GM19463 (cell line): ENCODE results near the gene ANAPC1.
"Not testable (repeated sequence)": the region's sequence is repeated elsewhere in the genome, so short reads cannot be mapped to it uniquely, and the experiment has no call there.

Experiments
- ATAC-seq: cut with Tn5 transposase; IDR thresholded peaks from one replicate; pipeline ENCODE4 v1.9.1; 2021; ENCODE audit warnings: mild to moderate bottlenecking, moderate library complexity; ENCODE audit not compliant: unreplicated experiment

ANAPC1 gene

DNA sequence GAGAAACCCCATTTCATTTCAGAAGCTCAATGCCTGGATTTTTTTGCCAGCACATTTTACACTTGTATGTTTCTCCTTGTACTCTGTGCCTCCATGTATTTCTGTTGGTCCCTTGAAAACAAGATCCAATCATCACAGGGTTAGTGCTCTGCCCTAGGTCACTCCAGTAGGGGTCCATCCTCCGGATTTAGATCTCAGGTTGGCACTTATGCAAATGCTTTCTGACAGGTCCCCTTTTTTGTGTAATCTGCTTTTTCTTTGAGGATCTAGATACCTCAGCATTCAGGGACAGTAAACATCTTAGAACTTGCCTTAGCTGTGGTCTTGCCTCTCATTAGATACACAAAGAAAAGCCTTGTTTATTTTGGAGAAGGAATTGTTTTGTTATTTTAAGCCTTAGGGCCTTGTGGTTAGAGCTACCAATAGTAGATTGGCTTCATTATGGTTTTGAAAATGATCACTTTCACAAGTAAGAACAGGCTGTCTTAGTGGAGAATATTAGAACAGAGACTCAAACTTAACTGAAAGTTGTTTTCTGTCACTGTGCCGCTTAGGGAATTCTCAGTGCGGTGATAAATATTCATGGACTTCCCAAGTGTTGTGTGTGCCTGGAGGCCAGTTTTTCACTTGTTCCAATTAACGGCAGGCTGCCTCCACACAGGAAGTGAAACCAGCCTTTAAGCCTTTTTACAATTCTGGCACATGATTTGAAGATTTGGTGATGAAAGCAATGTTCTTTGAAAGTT lies 22.2 kb upstream of the ANAPC1 start:
- peak; percentile 75 for ATAC-seq

DNA sequence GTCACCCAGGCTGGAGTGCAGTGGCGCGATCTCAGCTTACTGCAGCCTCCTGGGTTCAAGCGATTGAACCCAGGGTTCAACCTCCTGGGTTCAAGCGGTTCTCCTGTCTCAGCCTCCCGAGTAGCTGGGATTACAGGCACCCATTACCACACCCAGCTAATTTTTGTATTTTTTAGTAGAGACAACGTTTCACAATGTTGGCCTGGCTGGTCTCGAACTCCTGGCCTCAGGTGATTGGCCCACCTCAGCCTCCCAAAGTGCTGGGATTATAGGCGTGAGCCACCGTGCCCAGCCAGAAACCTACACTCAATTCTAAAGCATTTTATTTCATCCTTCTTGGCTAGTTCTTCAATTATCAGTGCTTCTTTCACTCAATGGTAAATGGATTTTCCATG lies 21.5 kb upstream of the ANAPC1 start:
- ATAC-seq = not testable (repeated sequence)

DNA sequence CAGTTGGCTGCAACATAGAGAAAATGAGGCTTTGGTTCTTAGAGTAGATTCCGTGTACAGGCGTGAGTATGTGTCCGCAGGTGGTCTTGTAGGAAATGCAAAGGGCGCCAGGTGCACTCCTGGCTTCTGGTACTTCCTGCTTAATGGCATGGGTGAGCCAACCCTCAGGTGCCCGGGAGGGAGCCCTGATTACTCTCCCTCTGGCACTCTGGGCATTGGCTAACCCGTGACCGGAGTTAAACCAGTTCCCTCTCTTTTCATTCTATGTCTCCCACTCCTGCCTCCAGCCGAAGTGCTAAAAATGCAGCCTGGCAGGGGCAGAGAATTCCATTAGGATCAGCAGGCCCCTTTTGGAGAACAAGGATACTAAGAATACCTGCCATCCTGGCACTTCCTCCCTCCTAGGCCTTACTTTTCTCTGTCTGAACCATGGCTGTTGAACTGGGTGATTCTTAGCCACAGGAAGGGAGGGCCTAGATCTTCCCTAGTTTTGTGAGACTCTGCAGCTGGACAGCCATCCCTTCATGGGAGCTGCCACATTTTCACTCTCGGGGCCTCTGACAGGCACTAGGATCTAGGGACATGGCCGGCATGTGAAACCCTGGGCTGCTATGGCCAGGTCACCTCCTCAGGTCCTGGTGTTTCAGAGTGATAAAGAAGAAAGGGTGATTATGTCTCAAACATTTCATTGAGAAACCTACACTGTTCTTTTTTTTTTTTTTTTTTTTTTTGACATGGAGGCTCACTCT lies 20.9 kb upstream of the ANAPC1 start:
- no peak for ATAC-seq

DNA sequence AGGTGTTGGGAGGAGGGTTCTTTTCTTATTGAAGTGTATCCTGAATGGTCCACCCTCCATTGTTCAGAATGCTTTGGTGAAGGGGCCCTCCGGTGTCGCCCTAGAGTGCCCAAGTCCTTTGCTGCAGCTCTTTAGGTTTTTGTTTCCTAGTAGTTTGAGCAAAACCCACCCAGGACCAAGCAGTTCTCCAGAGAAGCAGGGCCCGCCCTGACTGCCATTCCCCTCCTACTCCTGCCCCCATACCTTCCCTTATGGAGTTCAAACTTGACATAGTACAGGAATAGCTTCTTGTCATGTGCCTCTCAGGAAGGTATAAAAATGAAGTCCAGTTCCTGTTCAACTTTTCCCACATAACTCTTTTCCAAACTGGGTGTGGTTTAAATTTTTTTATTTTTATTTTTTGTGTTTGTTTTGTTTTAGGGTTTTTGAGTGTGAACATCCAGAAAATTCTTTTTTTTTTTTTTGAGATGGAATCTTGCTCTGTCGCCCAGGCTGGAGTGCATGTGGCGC lies 20.0 kb upstream of the ANAPC1 start:
- no peak for ATAC-seq

DNA sequence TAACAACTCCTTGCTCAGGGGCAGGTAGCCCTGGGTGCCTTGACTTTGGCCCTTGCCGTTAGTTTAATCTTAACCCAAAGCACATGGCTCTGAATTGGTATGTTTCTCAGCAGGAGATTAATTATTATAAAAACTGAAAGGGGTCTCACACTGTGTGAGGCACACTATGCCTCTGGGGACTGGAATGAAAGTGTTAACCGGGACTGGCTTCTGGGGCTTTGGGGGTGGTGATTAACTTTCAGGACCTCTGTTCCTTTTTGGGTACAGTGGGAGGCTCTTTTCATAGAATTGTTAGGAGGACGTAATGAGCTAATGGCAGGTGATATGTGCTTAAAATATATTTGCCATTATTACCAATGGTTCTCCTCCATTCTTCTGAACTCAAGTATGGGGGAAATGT lies 19.5 kb upstream of the ANAPC1 start:
- ATAC-seq = no peak

DNA sequence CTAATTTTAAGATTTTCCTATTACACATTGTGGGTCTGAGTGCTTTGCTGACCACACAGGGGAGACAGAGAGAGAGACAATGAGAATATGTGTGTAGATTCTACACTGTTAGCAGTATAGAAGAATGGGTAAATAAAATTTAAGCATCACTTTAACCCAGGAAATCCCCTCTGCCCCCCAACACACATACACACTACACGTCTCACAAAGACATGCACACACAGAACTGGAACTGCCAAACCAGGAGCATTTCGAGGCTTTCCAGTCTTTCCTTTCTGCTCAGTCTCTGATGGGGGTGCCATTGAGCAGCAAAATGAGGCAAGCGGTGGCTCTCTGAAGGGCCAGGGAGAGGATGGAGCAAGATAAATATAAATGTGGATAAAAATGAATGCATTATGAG lies 16.9 kb upstream of the ANAPC1 start:
- ATAC-seq = no peak

DNA sequence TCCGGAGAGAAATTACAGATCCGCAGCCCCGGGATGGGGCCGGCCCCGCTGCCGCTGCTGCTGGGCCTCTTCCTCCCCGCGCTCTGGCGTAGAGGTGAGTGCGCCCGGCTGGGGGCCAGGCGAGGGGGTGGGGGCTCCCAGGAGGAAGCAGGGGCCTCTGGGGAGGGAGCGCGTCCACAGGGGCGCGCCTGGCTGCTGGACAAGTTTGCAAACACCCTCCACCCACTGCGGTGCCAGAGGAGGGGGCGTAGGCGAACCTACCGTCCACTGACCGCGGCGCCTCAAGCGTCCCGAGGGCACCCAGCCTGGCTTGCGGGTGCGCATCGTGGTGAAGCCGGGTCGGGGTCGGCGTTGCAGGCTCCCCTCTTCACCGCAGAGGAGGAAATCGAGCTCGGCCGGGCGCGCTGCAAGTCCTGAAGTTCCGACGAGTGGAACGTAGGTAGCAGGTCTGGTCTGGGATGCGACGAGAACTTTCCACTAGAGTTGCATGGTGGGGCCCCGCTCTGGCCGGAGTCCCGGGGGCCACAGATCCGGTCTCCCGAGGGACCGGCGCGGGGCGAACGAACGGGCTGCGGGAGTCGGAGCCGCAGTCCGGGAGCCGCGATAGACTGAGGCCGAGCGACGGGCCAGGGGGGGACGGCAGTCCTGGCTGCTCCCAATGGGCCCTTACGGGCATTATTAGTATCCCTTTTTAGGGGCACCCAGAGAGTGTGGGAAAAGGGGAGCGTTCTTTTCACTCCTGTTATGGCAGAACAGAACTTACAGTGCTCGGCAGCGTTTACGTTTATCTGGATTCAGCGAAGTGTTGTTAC lies 14.9 kb upstream of the ANAPC1 start:
- peak; percentile 22 for ATAC-seq

DNA sequence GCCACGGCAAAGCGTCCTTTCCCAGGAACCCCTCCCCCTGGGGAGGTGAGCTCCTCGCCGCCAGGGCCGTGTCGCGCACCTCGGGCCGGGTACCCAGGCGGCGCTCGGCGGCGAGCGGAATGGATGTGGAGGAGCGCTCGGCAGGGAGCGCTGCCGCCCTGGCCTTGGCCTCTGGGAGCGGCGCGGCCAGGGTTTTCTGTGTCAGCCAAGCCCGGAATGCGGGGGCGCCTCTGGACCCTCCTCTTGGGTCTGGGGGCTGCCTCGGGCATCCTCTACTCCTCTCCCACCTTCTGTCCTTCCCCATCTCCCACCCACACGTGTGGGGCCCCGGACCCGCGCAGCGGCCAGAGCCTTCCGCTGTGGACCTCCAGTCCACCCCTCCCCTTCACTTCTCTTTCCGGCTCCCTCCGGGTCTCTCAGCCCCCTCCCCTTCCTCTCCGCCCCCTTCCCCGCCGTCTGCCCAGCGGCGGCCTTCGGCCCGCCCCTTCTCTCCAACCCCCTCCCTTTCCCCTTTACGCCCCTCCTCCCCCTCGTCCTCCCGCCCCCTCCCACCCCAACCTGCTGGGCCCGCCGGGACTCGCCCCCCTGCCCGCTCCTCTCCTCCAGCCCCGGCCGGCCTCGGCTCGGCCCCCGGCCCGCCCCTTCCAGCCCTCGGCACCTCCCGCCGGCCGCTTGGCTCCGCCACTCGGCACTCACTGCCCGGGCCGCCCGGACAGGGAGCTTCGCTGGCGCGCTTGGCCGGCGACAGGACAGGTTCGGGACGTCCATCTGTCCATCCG lies 14.1 kb upstream of the ANAPC1 start, which contains the start of gene MERTK:
TSS of gene MERTK (plus strand) at position 684 of the 779 bp plus-strand sequence. CDS start 129 bp downstream, outside the sequence.
- peak; percentile 67 for ATAC-seq

DNA sequence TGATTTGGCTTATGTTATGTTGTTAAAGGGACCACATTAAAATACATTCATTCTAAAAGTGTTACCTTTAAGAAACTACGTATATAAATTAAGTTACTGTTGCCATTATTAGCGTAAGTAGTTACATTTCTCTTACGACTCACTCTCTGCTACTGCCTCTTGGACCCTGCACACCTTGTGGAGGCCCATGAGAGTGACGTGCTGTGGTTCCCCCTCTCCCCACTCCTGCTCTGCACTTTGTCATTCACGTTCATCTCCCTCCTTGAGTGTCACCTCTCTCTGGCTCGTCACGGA lies 13.6 kb upstream of the ANAPC1 start:
- peak; percentile 31 for ATAC-seq

DNA sequence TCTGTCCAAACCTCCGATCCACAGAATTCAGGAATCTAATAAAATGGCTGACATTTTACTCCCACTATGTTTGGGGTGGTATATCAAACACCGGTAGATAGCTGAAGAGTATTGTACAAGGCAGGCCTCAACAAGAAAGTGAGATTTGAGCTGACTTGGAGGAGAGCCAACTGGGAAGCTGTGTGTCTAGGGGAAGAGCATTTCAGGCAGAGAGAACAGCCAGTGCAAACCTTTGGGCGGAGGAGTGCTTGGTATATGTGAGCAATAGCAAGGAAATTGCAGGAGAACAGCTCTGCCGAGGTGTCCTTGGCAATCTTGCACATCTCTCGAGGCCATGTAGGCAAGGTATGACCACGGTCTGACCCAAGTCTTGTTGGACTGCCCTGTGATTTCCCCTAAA lies 12.6 kb upstream of the ANAPC1 start:
- ATAC-seq = no peak

DNA sequence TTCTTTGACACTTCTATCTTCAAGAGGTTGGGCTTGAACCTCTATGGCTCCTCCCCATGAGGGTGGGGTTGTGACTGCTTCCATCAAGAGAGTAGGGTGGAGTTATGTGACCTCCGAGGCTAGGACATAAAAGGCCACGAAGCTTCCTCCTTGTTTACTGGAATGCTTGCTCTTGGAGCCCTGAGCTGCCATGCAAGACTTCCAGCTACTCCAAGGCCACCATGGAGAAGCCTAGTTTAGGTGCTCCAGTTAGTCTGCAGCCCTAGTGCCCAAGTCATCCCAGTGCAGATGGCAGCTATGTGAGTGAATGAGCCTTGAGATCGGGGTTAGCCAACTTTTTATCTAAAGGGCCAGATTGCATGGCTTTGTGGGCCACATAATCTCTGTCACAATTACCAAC lies 12.0 kb upstream of the ANAPC1 start:
- no peak for ATAC-seq

DNA sequence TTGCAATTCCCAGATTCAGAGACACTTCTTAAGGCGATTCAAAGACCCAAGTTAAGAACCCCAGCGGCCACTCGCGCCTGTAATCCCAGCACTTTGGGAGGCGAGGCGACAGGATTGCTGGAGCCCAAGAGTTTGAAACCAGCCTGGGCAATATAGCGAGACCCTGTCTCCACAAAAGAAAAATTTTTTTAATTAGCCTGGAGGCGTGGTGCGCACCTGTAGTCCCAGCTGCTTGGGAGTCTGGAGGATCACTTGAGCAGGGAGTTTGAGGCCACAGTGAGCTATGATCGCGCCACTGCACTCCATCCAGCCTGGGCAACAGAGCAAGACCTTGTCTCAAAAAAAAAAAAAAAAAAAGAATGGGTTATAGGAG lies 585 bp upstream of the ANAPC1 start:
- ATAC-seq = no peak

DNA sequence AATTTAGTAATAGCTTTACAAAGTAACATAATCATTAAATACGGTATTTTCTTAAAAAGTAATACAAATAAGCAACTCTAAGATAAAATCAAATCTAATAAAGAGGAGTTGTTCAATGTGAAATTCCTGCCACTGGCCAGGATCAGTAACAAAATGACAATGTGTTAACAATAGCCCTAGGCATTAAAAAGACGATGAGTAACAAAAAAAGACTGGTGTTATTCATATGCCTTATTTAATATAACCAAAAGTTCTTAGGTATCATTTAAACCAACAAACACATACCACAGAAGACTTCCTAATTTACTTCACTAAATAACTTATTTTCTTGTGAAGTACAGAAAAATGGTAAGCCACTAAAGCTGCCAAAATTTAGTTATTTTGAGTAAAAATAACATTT lies 11.2 kb downstream of the ANAPC1 start:
- not testable (repeated sequence) for ATAC-seq

DNA sequence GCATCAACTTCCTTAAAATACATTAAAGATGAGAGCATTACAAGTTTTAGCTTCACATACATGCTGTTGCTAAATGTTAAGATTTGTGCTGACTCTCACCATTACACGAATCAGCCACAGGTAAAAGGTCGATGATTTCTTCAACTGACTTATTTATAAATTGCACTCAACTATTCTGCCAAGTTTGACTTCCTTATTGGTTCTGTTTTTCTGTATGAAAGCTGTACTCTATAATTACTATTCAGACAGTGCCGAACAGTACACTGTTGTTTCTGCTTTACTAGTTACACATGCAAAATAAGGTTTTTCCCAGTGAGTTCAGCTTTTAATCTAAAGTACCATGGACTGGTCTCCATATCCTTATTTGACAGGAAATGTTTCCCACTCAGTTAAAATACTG lies 18.9 kb downstream of the ANAPC1 start:
- ATAC-seq = not testable (repeated sequence)

DNA sequence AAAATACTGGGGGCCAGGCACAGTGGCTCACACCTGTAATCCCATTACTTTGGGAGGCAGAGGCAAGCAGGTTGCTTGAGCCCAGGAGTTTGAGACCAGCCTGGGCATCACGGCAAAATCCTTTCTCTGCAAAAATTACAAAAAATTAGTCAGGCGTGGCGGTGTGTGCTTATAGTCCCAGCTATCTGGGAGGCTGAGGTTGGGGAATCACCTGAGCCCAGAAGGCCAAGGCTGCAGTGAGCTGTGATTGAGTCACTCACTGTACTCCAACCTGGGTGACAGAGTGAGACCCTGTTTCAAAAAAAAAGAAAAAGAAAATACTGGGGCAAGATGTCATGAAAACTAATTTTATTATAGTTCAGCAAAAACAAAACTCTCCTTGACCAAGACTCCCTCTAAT lies 24.0 kb downstream of the ANAPC1 start:
- not testable (repeated sequence) for ATAC-seq

DNA sequence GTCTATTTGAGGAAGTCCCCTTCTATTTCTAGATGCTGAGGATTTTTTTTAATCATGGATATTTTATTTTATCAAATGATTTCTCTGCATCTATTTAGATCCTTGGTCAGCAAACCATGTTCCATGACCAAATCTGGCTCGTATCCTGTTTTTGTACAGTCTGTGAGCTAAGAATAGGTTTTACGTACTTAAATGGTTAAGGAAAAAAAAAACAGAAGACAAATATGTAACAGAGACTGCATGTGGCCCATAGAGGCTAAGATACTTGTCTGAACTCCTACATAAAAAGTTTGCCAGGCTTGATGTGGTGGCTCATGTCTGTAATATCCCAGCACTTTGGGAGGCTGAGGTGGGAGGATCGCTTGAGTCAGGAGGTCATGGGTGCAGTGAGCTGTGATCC lies 31.4 kb downstream of the ANAPC1 start:
- not testable (repeated sequence) for ATAC-seq

DNA sequence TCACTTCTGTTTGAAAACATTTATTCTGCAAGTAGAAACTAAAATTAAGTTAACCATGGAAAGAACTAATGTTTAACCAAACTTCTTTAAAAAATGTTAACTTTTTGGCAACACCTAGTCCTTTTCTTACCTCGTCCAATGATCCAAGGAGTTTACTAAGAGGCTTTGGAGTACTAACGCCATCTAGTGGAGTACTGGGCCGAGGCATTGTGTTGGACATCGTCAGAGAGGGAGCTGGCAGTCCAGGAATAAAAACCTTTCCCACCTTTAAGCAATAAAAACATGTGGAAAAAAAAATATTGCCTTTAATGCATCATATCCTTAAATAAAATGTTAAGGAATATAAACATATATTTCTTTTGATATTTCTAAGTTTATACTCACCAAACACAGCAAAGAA lies 33.3 kb downstream of the ANAPC1 start:
- ATAC-seq = not testable (repeated sequence)

DNA sequence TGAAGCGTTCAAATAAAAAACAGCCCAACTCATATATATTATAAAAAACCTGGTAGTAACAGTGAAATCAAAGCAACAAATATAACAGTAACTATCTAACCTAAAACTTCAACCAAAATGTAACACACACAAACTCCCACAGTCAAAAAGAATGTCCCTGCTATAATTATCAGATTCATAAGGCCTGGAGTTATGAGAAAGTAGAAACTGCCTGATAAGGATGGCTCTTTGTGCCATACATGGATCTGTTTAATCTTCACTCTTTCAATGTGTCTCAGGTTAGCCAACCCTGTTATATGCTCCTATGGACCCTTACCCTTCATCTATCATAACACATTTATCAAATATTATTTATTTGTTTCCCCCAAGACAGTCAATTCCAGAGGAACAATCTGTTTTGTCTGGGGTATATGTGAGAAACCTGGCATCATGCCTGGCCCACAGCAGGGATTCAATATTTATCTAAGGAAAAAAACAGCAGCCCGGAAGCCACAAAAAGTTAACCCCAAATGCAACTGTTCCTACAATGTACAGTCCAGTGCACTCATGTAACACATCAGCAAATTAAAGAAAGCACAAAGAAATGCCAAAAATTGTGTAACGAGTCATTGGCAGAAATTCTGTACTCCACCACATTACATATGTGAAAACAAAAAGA lies 44.2 kb downstream of the ANAPC1 start:
- ATAC-seq = not testable (repeated sequence)

DNA sequence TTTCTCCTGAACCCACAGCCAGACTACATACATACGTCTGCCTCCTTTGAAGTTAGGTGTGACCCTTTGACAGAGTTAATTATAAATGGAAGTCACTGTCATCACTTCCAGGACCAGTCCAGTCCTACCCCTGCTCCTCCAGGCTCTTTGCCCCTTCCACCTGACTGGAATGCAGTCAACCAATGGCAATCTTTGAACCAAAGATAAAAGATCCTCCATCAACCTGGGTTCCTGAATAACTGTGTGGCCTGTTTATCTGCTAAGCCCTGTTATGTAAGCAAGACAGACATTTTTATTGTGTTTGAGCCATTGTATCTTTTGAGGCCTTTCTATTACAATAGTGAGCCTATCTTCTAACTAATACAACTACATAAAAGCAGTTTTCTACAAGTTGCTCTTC lies 45.0 kb downstream of the ANAPC1 start:
- ATAC-seq = not testable (repeated sequence)

DNA sequence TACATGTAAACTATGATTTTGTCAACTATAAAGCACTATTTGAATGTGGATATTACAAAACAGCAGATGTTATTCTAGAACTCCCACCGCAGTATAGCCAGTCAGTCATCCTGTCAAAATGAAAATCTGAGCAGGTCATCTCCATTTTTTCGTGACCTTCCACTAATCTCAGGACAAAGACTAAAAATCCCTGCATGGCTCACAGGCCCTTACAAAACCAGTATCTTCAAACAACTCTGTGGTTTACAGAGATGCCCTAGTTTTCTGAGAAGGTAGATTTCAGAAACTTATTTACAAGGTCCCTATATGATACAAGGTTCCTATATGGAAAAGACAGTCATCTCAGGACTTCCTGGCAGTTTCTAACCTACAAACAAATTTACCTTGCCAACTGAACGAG lies 49.8 kb downstream of the ANAPC1 start:
- ATAC-seq = not testable (repeated sequence)
